SJSA1 (cell line): Measurements from ENCODE around the gene NFIB. TPM values are rescaled to one million over a fixed set of nuclear protein-coding genes. Genes with fewer than 3 reads are reported as not detected.
A peak's percentile ranks its signal among the peaks of the same experiment; 100 is the strongest.

Experiments
- DNase-seq, 2 experiments: peaks; one replicate each; pipeline ENCODE4 v3.0.0-alpha.2; 2015 to 2020; ENCODE audit warnings: low spot score in 2 of 2, low read depth in 1 of 2
- H3K27ac ChIP-seq: fragments of 250-450 bp; sonication (Bioruptor Pico); 2 replicates; pipeline ENCODE4 v1.5.1; 2020; ENCODE audit warnings: mild to moderate bottlenecking, moderate library complexity
- H3K27me3 ChIP-seq: fragments of 250-450 bp; sonication (Bioruptor Pico); replicated peaks from 2 replicates; pipeline ENCODE4 v1.5.1; 2020; ENCODE audit warnings: mild to moderate bottlenecking, moderate library complexity
- H3K36me3 ChIP-seq: fragments of 250-450 bp; sonication (Bioruptor Pico); 2 replicates; pipeline ENCODE4 v1.5.1; 2020; ENCODE audit warnings: mild to moderate bottlenecking
- H3K4me1 ChIP-seq: fragments of 250-450 bp; sonication (Bioruptor Pico); replicated peaks from 2 replicates; pipeline ENCODE4 v1.6.1; 2021; ENCODE audit warnings: mild to moderate bottlenecking
- H3K4me3 ChIP-seq: fragments of 250-450 bp; sonication (Bioruptor Pico); 2 replicates; pipeline ENCODE4 v1.5.1; 2020; ENCODE audit warnings: mild to moderate bottlenecking
- H3K9me3 ChIP-seq: fragments of 250-450 bp; sonication (Bioruptor Pico); replicated peaks from 2 replicates; pipeline ENCODE4 v1.5.1; 2020; ENCODE audit warnings: mild to moderate bottlenecking
- total RNA-seq: library from RNA; depleted of rRNA; stranded (reverse); fragments of >200 nt; shearing (Covaris generic); gene quantifications from 2 replicates; pipeline ENCODE4 v1.2.3, GENCODE V29; 2014

NFIB gene
- total RNA-seq, 1 experiment from 2014 or later = 7.6 TPM

DNA sequence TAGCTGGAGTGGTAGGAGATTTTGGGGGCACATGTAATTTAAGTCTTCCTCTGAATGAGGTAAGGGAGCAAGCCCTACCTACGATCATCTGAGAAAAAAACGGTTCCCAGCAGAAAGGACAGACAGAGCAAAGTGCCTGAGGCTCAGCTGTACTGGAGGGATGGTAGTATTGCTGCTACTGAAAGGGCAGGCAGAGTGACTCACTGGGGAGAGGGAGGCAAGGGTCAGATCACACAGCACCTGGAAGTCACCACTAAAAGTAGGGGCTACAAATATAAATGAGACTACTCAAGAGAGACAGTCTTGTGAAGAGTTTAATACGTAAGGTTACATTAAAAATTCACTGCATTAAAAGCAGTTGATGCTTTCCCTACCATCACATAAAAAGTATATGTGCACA, 75.9 kb downstream of the NFIB start:
- H3K9me3 ChIP-seq = no peaks in the 10 kb centered on the region
- H3K27me3 ChIP-seq = no peaks in the 10 kb centered on the region
- H3K27ac ChIP-seq = peak overlapping the region; percentile 59
- no peaks in the 10 kb centered on the region for H3K36me3 ChIP-seq
- peaks cover 31% of the 10 kb centered on the region for H3K4me1 ChIP-seq
- peak; percentile 44 to 49 for DNase-seq
- no peak overlapping the region for H3K4me3 ChIP-seq

DNA sequence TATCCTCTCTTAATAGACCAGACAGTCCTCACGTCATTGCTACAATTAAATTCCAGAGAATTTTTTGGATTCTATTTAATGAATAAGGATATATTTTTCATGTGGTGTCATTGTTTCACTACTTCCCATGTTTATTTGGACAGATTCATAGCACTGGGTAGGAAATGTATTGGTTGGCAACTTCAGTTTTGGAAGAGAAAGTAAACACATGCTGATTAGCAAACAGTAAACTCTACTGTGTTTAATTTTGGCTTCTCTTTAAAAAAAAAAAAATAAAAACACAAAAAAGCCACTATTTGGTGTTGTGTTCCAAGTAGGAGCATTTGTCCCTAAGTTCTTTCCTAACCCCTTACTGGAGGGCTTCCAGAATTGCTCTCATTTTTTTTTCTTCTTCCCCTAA, 77.3 kb downstream of the NFIB start:
- no peaks in the 10 kb centered on the region for H3K36me3 ChIP-seq
- no peak overlapping the region for H3K4me3 ChIP-seq
- peak in 1 of 2 experiments; percentile 50 for DNase-seq
- H3K27ac ChIP-seq = peak overlapping the region; percentile 59; the same call in 1 of the 2 replicates
- no peaks in the 10 kb centered on the region for H3K27me3 ChIP-seq
- peaks cover 31% of the 10 kb centered on the region for H3K4me1 ChIP-seq
- no peaks in the 10 kb centered on the region for H3K9me3 ChIP-seq

- Histone ChIP-seq H3K4me1 (peaks cover 10% of the 10 kb centered on the region), H3K9me3 (no peaks in the 10 kb centered on the region), H3K36me3 (no peaks in the 10 kb centered on the region), H3K27ac (no peak overlapping the region), H3K4me3 (no peak overlapping the region), H3K27me3 (no peaks in the 10 kb centered on the region)
- DNase-seq = no peak
These were observed 81.8 kb downstream of the NFIB start for GRCh38 chr9:14232111-14232510.

DNA sequence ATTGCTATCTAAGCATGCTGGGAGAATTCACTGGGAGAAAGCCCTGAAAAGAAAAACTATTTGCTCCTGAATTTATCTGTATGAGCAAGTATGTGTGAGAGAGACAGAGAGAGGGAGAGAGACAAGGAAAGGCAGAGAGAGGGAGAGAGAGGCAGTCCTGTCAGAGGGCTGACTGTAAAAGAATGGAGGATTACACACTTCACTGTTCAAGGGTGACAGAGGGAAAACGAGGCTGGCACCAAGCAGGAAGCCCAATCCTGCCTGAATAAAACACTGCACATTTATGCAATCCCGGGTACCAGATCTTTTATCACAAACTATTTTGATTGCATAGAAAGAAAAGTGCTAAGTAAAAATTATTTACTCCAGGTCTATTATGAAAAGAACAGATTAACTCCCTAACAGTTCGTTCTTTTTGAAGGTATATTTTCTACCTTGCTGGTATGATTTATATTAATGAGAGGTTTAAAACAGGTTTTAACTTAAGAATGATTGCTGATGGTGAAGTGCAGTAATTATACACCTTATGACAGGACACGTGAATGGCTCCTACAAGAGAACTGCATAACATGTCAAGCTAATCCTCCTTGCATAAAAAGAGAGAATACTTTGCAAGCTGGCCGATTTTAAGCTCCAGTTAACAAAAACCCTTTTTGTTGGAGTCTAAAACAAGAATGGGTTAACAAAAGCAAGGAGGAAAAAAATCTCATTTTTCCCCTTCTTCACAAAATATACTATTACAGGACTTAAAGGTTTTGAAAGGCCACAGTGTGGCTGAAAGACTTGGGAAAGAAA, 82.5 kb downstream of the NFIB start:
- Histone ChIP-seq H3K36me3 (no peaks in the 10 kb centered on the region), H3K27me3 (no peaks in the 10 kb centered on the region), H3K4me3 (no peak overlapping the region), H3K9me3 (no peaks in the 10 kb centered on the region), H3K4me1 (peaks cover 5% of the 10 kb centered on the region), H3K27ac (no peak overlapping the region)
- no peak for DNase-seq

GRCh38 chr9:14228602-14229001, 85.3 kb downstream of the NFIB start:
- Histone ChIP-seq H3K27me3 (no peaks in the 10 kb centered on the region), H3K27ac (no peak overlapping the region), H3K4me1 (no peaks in the 10 kb centered on the region), H3K4me3 (no peak overlapping the region), H3K36me3 (no peaks in the 10 kb centered on the region), H3K9me3 (no peaks in the 10 kb centered on the region)
- no peak for DNase-seq

DNA sequence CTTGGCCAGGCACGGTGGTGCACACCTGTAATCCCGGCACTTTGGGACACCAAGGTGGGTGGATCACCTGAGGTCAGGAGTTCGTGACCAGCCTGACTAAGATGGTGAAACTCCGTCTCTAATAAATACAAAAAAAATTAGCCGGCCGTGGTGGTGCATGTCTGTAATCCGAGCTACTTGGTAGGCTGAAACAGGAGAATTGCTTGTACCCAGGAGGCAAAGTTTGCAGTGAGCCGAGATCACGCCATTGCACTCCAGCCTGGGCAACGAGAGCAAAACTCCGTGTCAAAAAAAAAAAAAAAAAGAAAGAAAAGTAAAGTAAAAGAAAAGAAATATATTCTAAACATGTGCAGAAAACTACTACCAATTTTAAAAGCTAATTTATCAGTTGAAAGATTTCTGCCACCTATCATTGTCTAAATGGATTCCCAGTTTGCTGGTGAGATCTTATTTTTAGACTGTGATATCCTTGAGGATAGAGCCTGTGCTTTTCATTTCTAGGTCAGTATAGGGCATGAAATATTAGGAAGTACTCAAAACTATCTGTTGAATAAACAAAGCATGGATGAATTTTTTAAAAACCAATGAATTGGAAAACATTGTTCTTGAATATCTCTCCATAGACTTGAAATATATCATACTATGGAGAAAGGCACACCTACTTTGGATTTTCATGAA, 86.9 kb downstream of the NFIB start:
- Histone ChIP-seq H3K4me3 (no peak overlapping the region), H3K36me3 (no peaks in the 10 kb centered on the region), H3K27ac (no peak overlapping the region), H3K4me1 (peaks cover 2% of the 10 kb centered on the region), H3K9me3 (no peaks in the 10 kb centered on the region), H3K27me3 (no peaks in the 10 kb centered on the region)
- DNase-seq = no peak

GRCh38 chr9:14223081-14223480, 90.9 kb downstream of the NFIB start:
- Histone ChIP-seq H3K4me3 (no peak overlapping the region), H3K36me3 (no peaks in the 10 kb centered on the region), H3K27ac (no peak overlapping the region), H3K9me3 (no peaks in the 10 kb centered on the region), H3K4me1 (peaks cover 14% of the 10 kb centered on the region), H3K27me3 (no peaks in the 10 kb centered on the region)
- no peak for DNase-seq

DNA sequence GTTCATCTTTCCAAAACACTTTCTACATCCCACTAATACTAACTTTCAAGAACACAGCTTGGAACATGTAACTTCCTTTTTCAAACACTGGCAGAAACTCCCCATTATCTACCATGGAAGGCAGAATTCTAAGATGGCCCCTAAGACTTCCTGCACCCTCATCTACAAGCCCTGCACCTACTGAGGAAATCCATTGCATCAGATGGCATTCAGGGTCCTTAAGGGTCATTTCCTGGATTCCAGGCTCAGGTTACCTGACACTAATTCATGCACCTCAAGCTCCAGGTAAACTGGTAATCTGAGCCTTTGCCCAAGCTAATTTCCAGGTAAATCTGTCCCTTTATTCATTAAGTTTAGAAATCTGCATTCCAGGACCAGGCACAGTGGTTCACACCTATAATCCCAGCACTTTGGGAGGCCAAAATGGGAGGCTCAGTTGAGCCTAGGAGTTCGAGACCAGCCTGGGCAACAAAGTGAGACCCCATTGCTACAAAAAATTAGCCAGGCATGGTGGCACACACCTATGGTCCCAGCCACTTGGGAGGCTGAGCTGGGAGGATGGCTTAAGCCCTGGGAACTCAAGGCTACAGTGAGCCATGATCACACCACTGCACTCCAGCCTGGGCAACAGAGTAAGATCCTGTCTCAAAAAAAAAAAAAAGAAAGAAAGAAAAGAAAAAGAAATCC, 91.6 kb downstream of the NFIB start:
- Histone ChIP-seq H3K36me3 (no peaks in the 10 kb centered on the region), H3K4me3 (no peak overlapping the region), H3K9me3 (no peaks in the 10 kb centered on the region), H3K27ac (peak overlapping the region; percentile 64), H3K4me1 (peaks cover 14% of the 10 kb centered on the region), H3K27me3 (no peaks in the 10 kb centered on the region)
- no peak for DNase-seq

DNA sequence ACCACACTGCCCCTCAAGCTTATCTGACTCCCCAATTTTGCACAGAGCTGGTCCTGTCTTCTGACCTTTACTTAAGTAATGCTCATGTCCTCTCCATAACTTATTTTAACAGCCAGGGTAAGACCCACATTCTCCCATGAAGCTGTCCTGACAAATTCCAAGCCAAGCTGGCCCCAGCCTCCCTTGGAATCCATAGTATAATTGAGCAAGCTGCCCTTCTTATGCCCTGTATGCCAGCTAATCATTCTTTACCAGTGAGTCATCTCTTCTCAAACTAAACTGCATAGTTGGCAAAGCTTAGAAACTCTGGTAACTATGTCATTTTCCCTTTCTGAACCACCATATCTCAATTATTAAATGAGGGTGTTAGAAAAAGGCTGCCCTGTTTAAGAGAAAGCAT, 92.4 kb downstream of the NFIB start:
- no peaks in the 10 kb centered on the region for H3K27me3 ChIP-seq
- peak; percentile 56 to 57 for DNase-seq
- H3K36me3 ChIP-seq = no peaks in the 10 kb centered on the region
- no peaks in the 10 kb centered on the region for H3K9me3 ChIP-seq
- peak overlapping the region; percentile 64 for H3K27ac ChIP-seq
- no peak overlapping the region for H3K4me3 ChIP-seq
- H3K4me1 ChIP-seq = peaks cover 14% of the 10 kb centered on the region

- H3K9me3 ChIP-seq = no peaks in the 10 kb centered on the region
- H3K4me3 ChIP-seq = no peak overlapping the region
- H3K4me1 ChIP-seq = peaks cover 14% of the 10 kb centered on the region
- no peaks in the 10 kb centered on the region for H3K27me3 ChIP-seq
- peak overlapping the region; percentile 64 for H3K27ac ChIP-seq
- no peak for DNase-seq
- no peaks in the 10 kb centered on the region for H3K36me3 ChIP-seq
These were observed 92.8 kb downstream of the NFIB start for GRCh38 chr9:14221119-14221518.

- no peak for DNase-seq
- H3K27me3 ChIP-seq = no peaks in the 10 kb centered on the region
- H3K36me3 ChIP-seq = no peaks in the 10 kb centered on the region
- no peak overlapping the region for H3K4me3 ChIP-seq
- no peaks in the 10 kb centered on the region for H3K9me3 ChIP-seq
- H3K4me1 ChIP-seq = peaks cover 14% of the 10 kb centered on the region
- no peak overlapping the region for H3K27ac ChIP-seq
These were observed 93.7 kb downstream of the NFIB start for GRCh38 chr9:14220256-14220655.

DNA sequence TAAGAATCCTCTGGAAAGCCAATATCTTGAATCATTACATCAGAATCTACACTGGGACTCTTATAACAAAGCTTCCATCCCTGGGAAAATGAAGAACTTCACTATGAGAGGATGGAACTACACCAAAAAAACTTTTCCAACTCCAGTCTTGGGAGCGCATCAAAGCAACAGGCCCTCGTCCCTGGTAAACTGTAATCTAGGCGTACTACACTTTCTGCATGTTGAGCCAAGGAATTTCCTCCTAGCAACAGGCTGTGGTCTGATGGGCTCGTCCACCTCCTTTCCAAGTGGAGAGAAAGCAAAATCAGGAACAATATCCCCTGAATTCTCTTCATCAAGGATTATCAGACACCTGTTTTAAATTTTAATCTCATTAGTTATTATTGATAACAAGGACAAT, 94.1 kb downstream of the NFIB start:
- Histone ChIP-seq H3K27me3 (no peaks in the 10 kb centered on the region), H3K4me3 (no peak overlapping the region), H3K27ac (no peak overlapping the region), H3K4me1 (peaks cover 14% of the 10 kb centered on the region), H3K9me3 (no peaks in the 10 kb centered on the region), H3K36me3 (no peaks in the 10 kb centered on the region)
- no peak for DNase-seq

DNA sequence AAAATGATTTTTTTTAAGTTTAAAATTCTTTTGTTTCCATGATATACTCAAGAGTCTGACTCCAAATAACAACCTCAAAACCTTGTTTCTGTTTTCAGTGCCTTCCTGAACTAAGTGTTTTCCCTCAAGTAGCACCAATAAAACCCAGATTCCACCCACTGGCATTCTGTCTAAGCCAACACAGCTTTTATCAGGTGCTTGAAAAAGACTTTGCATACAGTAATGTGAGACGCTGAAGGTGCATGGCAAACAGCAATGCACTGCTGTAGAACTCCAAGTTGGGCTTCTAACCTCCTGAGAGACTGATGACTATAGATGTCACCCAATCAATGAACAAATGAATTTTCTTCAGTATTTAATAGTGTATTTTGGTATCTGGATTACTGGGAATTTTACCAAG, 95.7 kb downstream of the NFIB start:
- no peak for DNase-seq
- Histone ChIP-seq H3K36me3 (no peaks in the 10 kb centered on the region), H3K4me1 (peaks cover 14% of the 10 kb centered on the region), H3K4me3 (no peak overlapping the region), H3K9me3 (no peaks in the 10 kb centered on the region), H3K27ac (no peak overlapping the region), H3K27me3 (no peaks in the 10 kb centered on the region)

DNA sequence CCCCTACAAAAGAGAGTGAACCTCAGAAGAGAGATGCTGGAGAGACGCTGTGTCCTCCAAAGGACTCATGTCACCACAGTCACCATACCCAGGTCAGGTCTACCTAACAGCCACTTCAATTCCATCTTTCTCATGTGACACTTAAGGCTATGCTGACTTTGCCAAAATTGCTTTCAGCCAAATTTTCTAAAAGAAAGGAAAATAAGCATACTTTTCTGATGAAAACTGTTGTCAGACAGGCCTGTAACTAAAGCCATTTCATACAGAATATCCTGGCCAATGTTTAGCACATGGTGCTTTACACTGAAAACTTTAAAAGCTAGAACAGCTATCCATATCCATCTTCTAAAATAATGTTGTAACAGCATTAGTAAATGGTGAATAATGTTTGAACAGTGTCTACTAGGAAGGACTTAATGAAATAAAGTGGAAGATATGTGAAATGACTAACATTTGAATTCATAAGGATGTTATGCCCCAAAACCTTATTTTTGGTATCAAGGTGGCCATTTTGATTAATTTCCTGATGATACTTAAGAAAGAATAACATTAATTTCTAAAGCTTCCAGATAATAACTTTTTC, 97.2 kb downstream of the NFIB start:
- Histone ChIP-seq H3K36me3 (no peaks in the 10 kb centered on the region), H3K4me1 (peaks cover 9% of the 10 kb centered on the region), H3K27me3 (no peaks in the 10 kb centered on the region), H3K4me3 (no peak overlapping the region), H3K9me3 (no peaks in the 10 kb centered on the region), H3K27ac (no peak overlapping the region)
- DNase-seq = no peak
